H9 (cell line): ENCODE measurements around the gene CLEC16A. TPM values are rescaled to one million over a fixed set of nuclear protein-coding genes. Genes with fewer than 3 reads are reported as not detected.
A peak's percentile ranks its signal among the peaks of the same experiment; 100 is the strongest.

Source experiments
- DNase-seq: peaks from one replicate; pipeline ENCODE4 v3.0.0-alpha.2; 2017
- H2AFZ ChIP-seq: one replicate; pipeline ENCODE4 v1.6.1; 2013; ENCODE audit warnings: mild to moderate bottlenecking, low read length, control low read depth, moderate library complexity
- H2AK5ac ChIP-seq: 2 replicates; pipeline ENCODE4 v1.6.1; 2013; ENCODE audit warnings: low read length, control low read depth, mixed read lengths; ENCODE audit not compliant: insufficient read length
- H2BK120ac ChIP-seq: one replicate; pipeline ENCODE4 v1.6.1; 2013; ENCODE audit warnings: low read depth, mild to moderate bottlenecking, low read length, control low read depth, inconsistent platforms; ENCODE audit not compliant: poor library complexity, severe bottlenecking
- H2BK12ac ChIP-seq: 2 replicates; pipeline ENCODE4 v1.6.1; 2013; ENCODE audit warnings: low read length, control low read depth, mixed read lengths, low read depth; ENCODE audit not compliant: insufficient read length
- H2BK15ac ChIP-seq: 2 replicates; pipeline ENCODE4 v1.6.1; 2013; ENCODE audit warnings: low read depth, low read length, control low read depth
- H2BK20ac ChIP-seq: one replicate; pipeline ENCODE4 v1.6.1; 2013; ENCODE audit warnings: low read depth, mild to moderate bottlenecking, low read length, control low read depth, inconsistent platforms; ENCODE audit not compliant: poor library complexity, severe bottlenecking
- H2BK5ac ChIP-seq: 2 replicates; pipeline ENCODE4 v1.6.1; 2013; ENCODE audit warnings: low read length, control low read depth, mixed read lengths; ENCODE audit not compliant: insufficient read length
- H3K14ac ChIP-seq: 2 replicates; pipeline ENCODE4 v1.6.1; 2013; ENCODE audit warnings: low read length, control low read depth; ENCODE audit not compliant: insufficient read depth
- H3K18ac ChIP-seq: 2 replicates; pipeline ENCODE4 v1.6.1; 2013; ENCODE audit warnings: low read depth, mild to moderate bottlenecking, mixed read lengths, low read length, control low read depth; ENCODE audit not compliant: insufficient read length
- H3K23ac ChIP-seq: 2 replicates; pipeline ENCODE4 v1.6.1; 2013; ENCODE audit warnings: low read length, control low read depth, mixed read lengths, low read depth; ENCODE audit not compliant: insufficient read length
- H3K23me2 ChIP-seq: 2 replicates; pipeline ENCODE4 v1.6.1; 2013; ENCODE audit warnings: low read depth, mild to moderate bottlenecking, mixed read lengths, low read length, control low read depth; ENCODE audit not compliant: insufficient read length, poor library complexity, severe bottlenecking
- H3K27ac ChIP-seq: 2 replicates; pipeline ENCODE4 v1.5.1; 2013; ENCODE audit warnings: low read length, control low read depth, mixed read lengths, low read depth; ENCODE audit not compliant: insufficient read length
- H3K27me3 ChIP-seq: 2 replicates; pipeline ENCODE4 v1.6.1; 2013; ENCODE audit warnings: low read length, control low read depth, inconsistent platforms; ENCODE audit not compliant: insufficient read depth
- H3K4ac ChIP-seq: 2 replicates; pipeline ENCODE4 v1.6.1; 2013; ENCODE audit warnings: low read depth, mild to moderate bottlenecking, control low read depth, inconsistent platforms, low read length, moderate library complexity
- H3K4me1 ChIP-seq: 2 replicates; pipeline ENCODE4 v1.6.1; 2013; ENCODE audit warnings: low read length, control low read depth, inconsistent platforms; ENCODE audit not compliant: insufficient read depth
- H3K4me2 ChIP-seq: 2 replicates; pipeline ENCODE4 v1.6.1; 2013; ENCODE audit warnings: low read length, control low read depth, mixed read lengths; ENCODE audit not compliant: insufficient read length, insufficient read depth
- H3K56ac ChIP-seq: 2 replicates; pipeline ENCODE4 v1.6.1; 2013; ENCODE audit warnings: low read depth, mild to moderate bottlenecking, mixed read lengths, low read length, control low read depth; ENCODE audit not compliant: insufficient read length
- H3K79me1 ChIP-seq: 2 replicates; pipeline ENCODE4 v1.6.1; 2013; ENCODE audit warnings: low read depth, mild to moderate bottlenecking, moderate library complexity, low read length, control low read depth, inconsistent platforms; ENCODE audit not compliant: insufficient read depth, poor library complexity, severe bottlenecking
- H3K79me2 ChIP-seq: 2 replicates; pipeline ENCODE4 v1.6.1; 2013; ENCODE audit warnings: low read length, control low read depth, inconsistent platforms; ENCODE audit not compliant: insufficient read depth
- H3K9ac ChIP-seq: 2 replicates; pipeline ENCODE4 v1.6.1; 2013; ENCODE audit warnings: low read length, control low read depth, mixed read lengths; ENCODE audit not compliant: insufficient read length; ENCODE audit errors: extremely low read depth
- H3K9me3 ChIP-seq: one replicate; pipeline ENCODE4 v1.6.1; 2013; ENCODE audit warnings: low read depth, low read length, inconsistent platforms; ENCODE audit not compliant: control insufficient read depth
- H3T11ph ChIP-seq: one replicate; pipeline ENCODE4 v1.6.1; 2013; ENCODE audit warnings: mild to moderate bottlenecking, low read length, control low read depth, inconsistent platforms
- H4K20me1 ChIP-seq: one replicate; pipeline ENCODE4 v1.6.1; 2013; ENCODE audit not compliant: control insufficient read depth, insufficient read length, insufficient read depth
- H4K5ac ChIP-seq: 2 replicates; pipeline ENCODE4 v1.6.1; 2013; ENCODE audit warnings: low read depth, mild to moderate bottlenecking, mixed read lengths, low read length, control low read depth; ENCODE audit not compliant: insufficient read length
- H4K8ac ChIP-seq: replicated peaks from 2 replicates; pipeline ENCODE4 v1.6.1; 2013; ENCODE audit warnings: low read length, control low read depth, mixed read lengths, low read depth; ENCODE audit not compliant: insufficient read length
- H4K91ac ChIP-seq: 2 replicates; pipeline ENCODE4 v1.6.1; 2013; ENCODE audit warnings: low read depth, mild to moderate bottlenecking, moderate library complexity, mixed read lengths, low read length, control low read depth; ENCODE audit not compliant: insufficient read length
- H3K27ac Mint-ChIP-seq, 3 experiments: 2 replicates in 2 of 3; 3 replicates in 1 of 3; pipeline ENCODE4 v1.8.0; 2020 to 2021; ENCODE audit warnings: mixed read lengths in 3 of 3, mild to moderate bottlenecking in 1 of 3, moderate library complexity in 1 of 3
- H3K27me3 Mint-ChIP-seq: 2 replicates; pipeline ENCODE4 v1.8.0; 2021; ENCODE audit warnings: low read depth, mild to moderate bottlenecking, moderate library complexity, mixed read lengths
- H3K36me3 Mint-ChIP-seq, 3 experiments: 2 replicates in 2 of 3; 3 replicates in 1 of 3; pipeline ENCODE4 v1.8.0; 2020 to 2021; ENCODE audit warnings: low read depth in 3 of 3, mixed read lengths in 3 of 3; ENCODE audit not compliant: insufficient read depth in 1 of 3
- H3K4me1 Mint-ChIP-seq, 2 experiments: 2 replicates each; pipeline ENCODE4 v1.8.0; 2020; ENCODE audit warnings: mixed read lengths in 2 of 2
- H3K4me3 Mint-ChIP-seq, 2 experiments: 2 replicates in 1 of 2; 3 replicates in 1 of 2; pipeline ENCODE4 v1.8.0; 2020 to 2021; ENCODE audit warnings: mild to moderate bottlenecking in 2 of 2, mixed read lengths in 2 of 2, moderate library complexity in 1 of 2
- H3K9me3 Mint-ChIP-seq, 2 experiments: 2 replicates in 1 of 2; 3 replicates in 1 of 2; pipeline ENCODE4 v1.8.0; 2020; ENCODE audit warnings: mild to moderate bottlenecking in 2 of 2, mixed read lengths in 2 of 2, moderate library complexity in 1 of 2
- WGBS: extraction: QIAGEN DNeasy Blood & Tissue Kit; methylation state at CpG from one replicate; pipeline ENCODE4 v1.1.7; 2013; ENCODE audit warnings: missing lambda C conversion rate, low lambda C conversion rate, mixed read lengths; ENCODE audit not compliant: insufficient read length; ENCODE audit errors: extremely low coverage; 5-methylcytosine and 5-hydroxymethylcytosine counted together
- total RNA-seq: library from RNA; stranded (reverse); gene quantifications from 2 replicates; pipeline ENCODE4 v1.2.1, GENCODE V29; 2021
- TF ChIP-seq, protein P1 (sequence below): fragments of 200-600 bp; sonication (generic); conservative IDR thresholded peaks from 3 replicates; pipeline ENCODE4 v1.8.0; 2021; ENCODE audit warnings: antibody characterized with exemption, mild to moderate bottlenecking

CLEC16A gene
- total RNA-seq, 1 experiment from 2014 or later: 15.2 TPM

DNA sequence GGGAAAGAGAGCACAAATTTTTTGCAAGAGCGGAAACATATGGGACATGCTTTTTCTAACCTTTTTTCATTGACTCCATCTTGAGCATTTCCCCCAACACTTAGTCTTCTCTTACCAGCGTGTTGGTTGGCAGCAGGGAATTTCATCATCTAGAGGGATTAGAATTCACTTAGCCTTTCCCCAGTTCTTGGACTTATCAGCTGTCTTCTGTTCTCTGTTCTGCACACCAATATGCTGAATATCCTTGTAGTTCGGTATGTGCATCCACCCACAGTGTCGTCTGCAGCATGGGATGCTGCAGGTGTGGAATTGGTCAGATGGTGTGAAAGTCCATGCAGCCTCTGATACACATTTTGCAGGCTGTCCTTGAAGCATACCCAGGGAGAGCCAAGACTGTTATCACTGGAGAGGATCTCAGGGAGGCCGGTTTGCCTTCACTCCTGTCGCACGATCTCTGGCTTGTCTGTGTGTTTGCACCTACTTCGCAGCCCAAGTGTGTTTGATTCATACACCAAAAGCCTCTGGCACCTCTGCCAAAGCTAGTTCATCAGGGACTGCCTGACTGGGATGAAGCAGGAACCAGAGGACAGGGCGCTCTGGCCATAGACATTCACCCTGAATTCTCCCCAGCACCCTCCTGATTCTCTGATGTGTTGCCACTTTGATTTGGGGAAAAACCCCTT is 218.4 kb downstream of the CLEC16A start:
- H2AK5ac ChIP-seq: no peak overlapping the region
- no peak overlapping the region for H3K18ac ChIP-seq
- no peak overlapping the region for H3K27ac ChIP-seq
- H4K20me1 ChIP-seq: no peaks in the 10 kb centered on the region
- Mint-ChIP-seq H3K4me3 (no peak overlapping the region), H3K36me3 (peaks cover 0 to 3% (median 0%) of the 10 kb centered on the region in 3 experiments; a peak in 1 of 7 replicates), H3K27me3 (no peaks in the 10 kb centered on the region; the same call in 1 of the 2 replicates), H3K4me1 (peaks cover 4 to 17% of the 10 kb centered on the region in 2 experiments; a peak in 3 of 4 replicates), H3K27ac (peak overlapping the region in 1 of 3 experiments; percentile 36; a peak in 2 of 7 replicates), H3K9me3 (no peaks in the 10 kb centered on the region)
- H2BK120ac ChIP-seq: no peak overlapping the region
- no peak overlapping the region for H3K23ac ChIP-seq
- H4K91ac ChIP-seq: no peak overlapping the region
- no peaks in the 10 kb centered on the region for H3K79me1 ChIP-seq
- H4K5ac ChIP-seq: no peak overlapping the region
- H3K79me2 ChIP-seq: no peaks in the 10 kb centered on the region
- no peak overlapping the region for H3T11ph ChIP-seq
- H3K56ac ChIP-seq: no peak overlapping the region
- no peak overlapping the region for H4K8ac ChIP-seq
- no peaks in the 10 kb centered on the region for H3K4me1 ChIP-seq
- H2AFZ ChIP-seq: no peak overlapping the region
- H3K9ac ChIP-seq: no peak overlapping the region
- no peak overlapping the region for H2BK15ac ChIP-seq
- no peaks in the 10 kb centered on the region for H3K23me2 ChIP-seq
- no peak overlapping the region for H2BK12ac ChIP-seq
- no peak overlapping the region for H3K4me2 ChIP-seq
- H2BK20ac ChIP-seq: no peak overlapping the region
- H3K14ac ChIP-seq: no peak overlapping the region
- H2BK5ac ChIP-seq: no peak overlapping the region
- DNase-seq: no peak
- H3K4ac ChIP-seq: no peak overlapping the region
- no CpG with 5 or more reads among the region's 9 CpGs for WGBS
- no peaks in the 10 kb centered on the region for H3K27me3 ChIP-seq
- TF ChIP-seq, protein P1, sequence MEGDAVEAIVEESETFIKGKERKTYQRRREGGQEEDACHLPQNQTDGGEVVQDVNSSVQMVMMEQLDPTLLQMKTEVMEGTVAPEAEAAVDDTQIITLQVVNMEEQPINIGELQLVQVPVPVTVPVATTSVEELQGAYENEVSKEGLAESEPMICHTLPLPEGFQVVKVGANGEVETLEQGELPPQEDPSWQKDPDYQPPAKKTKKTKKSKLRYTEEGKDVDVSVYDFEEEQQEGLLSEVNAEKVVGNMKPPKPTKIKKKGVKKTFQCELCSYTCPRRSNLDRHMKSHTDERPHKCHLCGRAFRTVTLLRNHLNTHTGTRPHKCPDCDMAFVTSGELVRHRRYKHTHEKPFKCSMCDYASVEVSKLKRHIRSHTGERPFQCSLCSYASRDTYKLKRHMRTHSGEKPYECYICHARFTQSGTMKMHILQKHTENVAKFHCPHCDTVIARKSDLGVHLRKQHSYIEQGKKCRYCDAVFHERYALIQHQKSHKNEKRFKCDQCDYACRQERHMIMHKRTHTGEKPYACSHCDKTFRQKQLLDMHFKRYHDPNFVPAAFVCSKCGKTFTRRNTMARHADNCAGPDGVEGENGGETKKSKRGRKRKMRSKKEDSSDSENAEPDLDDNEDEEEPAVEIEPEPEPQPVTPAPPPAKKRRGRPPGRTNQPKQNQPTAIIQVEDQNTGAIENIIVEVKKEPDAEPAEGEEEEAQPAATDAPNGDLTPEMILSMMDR: no peak
- H3K9me3 ChIP-seq: no peaks in the 10 kb centered on the region
